DND-41 (cell line): Measurements from ENCODE around the gene ASB8.

Experiments
- ATAC-seq: fragments of 200-7000 bp; cut with Tn5 transposase; 3 replicates; pipeline ENCODE4 v1.9.1; 2021; ENCODE audit warnings: low read depth; ENCODE audit not compliant: insufficient read depth
- DNase-seq: peaks from one replicate; pipeline ENCODE4 v3.0.0-alpha.2; 2020
- H2AFZ ChIP-seq: 2 replicates; pipeline ENCODE4 v1.6.0; 2012; ENCODE audit warnings: low read depth, low read length
- H3K27ac ChIP-seq: 2 replicates; pipeline ENCODE4 v1.5.1; 2012; ENCODE audit warnings: low read length, inconsistent platforms
- H3K27me3 ChIP-seq: fragments of 200-600 bp; sonication (generic); 2 replicates; pipeline ENCODE4 v1.6.0; 2012; ENCODE audit warnings: low read length, mild to moderate bottlenecking, inconsistent platforms; ENCODE audit not compliant: insufficient read depth, poor library complexity
- H3K36me3 ChIP-seq: 2 replicates; pipeline ENCODE4 v1.5.1; 2012; ENCODE audit warnings: low read length, inconsistent platforms; ENCODE audit not compliant: insufficient read depth
- H3K4me1 ChIP-seq: 2 replicates; pipeline ENCODE4 v1.5.1; 2012; ENCODE audit warnings: mild to moderate bottlenecking, low read length; ENCODE audit not compliant: insufficient read depth
- H3K4me2 ChIP-seq: 2 replicates; pipeline ENCODE4 v1.6.0; 2012; ENCODE audit warnings: mild to moderate bottlenecking, moderate library complexity, low read length, inconsistent platforms; ENCODE audit not compliant: insufficient read depth
- H3K4me3 ChIP-seq, 2 experiments: fragments of 200-600 bp in 1 of 2; shearing (Covaris generic) in 1 of 2; 2 replicates each; pipeline ENCODE4 v1.5.1; 2012 to 2016; ENCODE audit warnings: inconsistent platforms in 2 of 2, low read length in 2 of 2, mild to moderate bottlenecking in 2 of 2, low read depth in 1 of 2, moderate library complexity in 1 of 2
- H3K79me2 ChIP-seq: 2 replicates; pipeline ENCODE4 v1.6.0; 2012; ENCODE audit warnings: low read length, inconsistent platforms; ENCODE audit not compliant: insufficient read depth
- H3K9ac ChIP-seq: 2 replicates; pipeline ENCODE4 v1.6.0; 2012; ENCODE audit warnings: low read depth, mild to moderate bottlenecking, inconsistent platforms, low read length, moderate library complexity
- H3K9me3 ChIP-seq: 2 replicates; pipeline ENCODE4 v1.5.1; 2012; ENCODE audit warnings: low read length, moderate library complexity, mild to moderate bottlenecking, inconsistent platforms; ENCODE audit not compliant: insufficient read depth, severe bottlenecking
- H4K20me1 ChIP-seq: 2 replicates; pipeline ENCODE4 v1.6.0; 2012; ENCODE audit warnings: low read length; ENCODE audit not compliant: insufficient read depth
- CTCF ChIP-seq: IDR thresholded peaks from 2 replicates; pipeline ENCODE4 v1.5.1; 2012; ENCODE audit warnings: borderline replicate concordance, low read length, moderate library complexity, mild to moderate bottlenecking; ENCODE audit not compliant: poor library complexity, severe bottlenecking; ENCODE audit errors: extremely low read depth
- EZH2 ChIP-seq: IDR thresholded peaks from 3 replicates; pipeline ENCODE4 v1.6.1; 2012; ENCODE audit warnings: borderline replicate concordance, low read depth, mild to moderate bottlenecking, moderate library complexity, low read length, inconsistent platforms; ENCODE audit not compliant: severe bottlenecking

ASB8 gene

GRCh38 chr12:48122065-48122834 lies 35.1 kb downstream of the ASB8 start:
- H4K20me1 ChIP-seq, result no peaks in the 10 kb centered on the region
- peaks cover 4% of the 10 kb centered on the region; the same call in 1 of the 2 replicates for H3K36me3 ChIP-seq

GRCh38 chr12:48121522-48121921 lies 35.8 kb downstream of the ASB8 start:
- no peaks in the 10 kb centered on the region for H3K9me3 ChIP-seq
- peaks cover 21% of the 10 kb centered on the region for H3K4me1 ChIP-seq
- H3K27ac ChIP-seq, result no peak overlapping the region
- H4K20me1 ChIP-seq, result no peaks in the 10 kb centered on the region
- TF ChIP-seq CTCF, result no peak
- TF ChIP-seq EZH2, result no peak
- H3K79me2 ChIP-seq, result no peaks in the 10 kb centered on the region
- no peak overlapping the region for H3K9ac ChIP-seq
- no peak for ATAC-seq
- peaks cover 4% of the 10 kb centered on the region; the same call in 1 of the 2 replicates for H3K36me3 ChIP-seq
- H3K27me3 ChIP-seq, result no peaks in the 10 kb centered on the region
- H3K4me3 ChIP-seq, result no peak overlapping the region
- no peak overlapping the region for H2AFZ ChIP-seq
- DNase-seq, result no peak
- no peak overlapping the region for H3K4me2 ChIP-seq

More at GRCh38 chr12:48122065-48122834, 35.1 kb downstream of the ASB8 start:
- H2AFZ ChIP-seq, result no peak overlapping the region
- TF ChIP-seq CTCF, result no peak
- H3K27me3 ChIP-seq, result no peaks in the 10 kb centered on the region
- H3K79me2 ChIP-seq, result no peaks in the 10 kb centered on the region
- H3K27ac ChIP-seq, result no peak overlapping the region
- no peak overlapping the region for H3K4me3 ChIP-seq
- ATAC-seq, result no peak
- H3K4me2 ChIP-seq, result no peak overlapping the region
- DNase-seq, result no peak
- no peaks in the 10 kb centered on the region for H3K9me3 ChIP-seq
- peaks cover 21% of the 10 kb centered on the region for H3K4me1 ChIP-seq
- no peak overlapping the region for H3K9ac ChIP-seq

- no peak for DNase-seq
- H3K9ac ChIP-seq, result peak overlapping the region; percentile 47
- peak overlapping the region; percentile 71; the same call in 1 of the 2 replicates for H2AFZ ChIP-seq
- H3K9me3 ChIP-seq, result no peaks in the 10 kb centered on the region
- H3K36me3 ChIP-seq, result peaks cover 4% of the 10 kb centered on the region; the same call in 1 of the 2 replicates
- H3K4me2 ChIP-seq, result peak overlapping the region; percentile 63
- ATAC-seq, result no peak
- no peak overlapping the region; the same call in 1 of the 2 replicates for H3K27ac ChIP-seq
- peak overlapping the region; percentile 16 to 77; a peak in 3 of 4 replicates for H3K4me3 ChIP-seq
- TF ChIP-seq CTCF (no peak), EZH2 (no peak)
- H3K79me2 ChIP-seq, result no peaks in the 10 kb centered on the region
- peaks cover 21% of the 10 kb centered on the region for H3K4me1 ChIP-seq
- no peaks in the 10 kb centered on the region for H3K27me3 ChIP-seq
- no peaks in the 10 kb centered on the region for H4K20me1 ChIP-seq
These were observed 37.5 kb downstream of the ASB8 start for GRCh38 chr12:48119834-48120195.
